Astrocyte of the cerebellum (primary cell): ENCODE results near the gene EFEMP2.
A peak's percentile ranks its signal among the peaks of the same experiment; 100 is the strongest.

Source experiments
- DNase-seq: peaks from one replicate; pipeline ENCODE4 v3.0.0-alpha.2; 2011; ENCODE audit warnings: low read depth
- H3K4me3 ChIP-seq: 2 replicates; pipeline ENCODE4 v1.5.1; 2011; ENCODE audit warnings: mild to moderate bottlenecking, low read depth, low read length, moderate library complexity
- CTCF ChIP-seq: IDR thresholded peaks from 2 replicates; pipeline ENCODE4 v1.5.1; 2012; ENCODE audit warnings: low read length, low read depth, moderate library complexity, mild to moderate bottlenecking; ENCODE audit errors: missing control alignments
- in situ Hi-C: cut with HindIII; loops from 2 replicates; pipeline ENCODE4 v1.10.0; 2017; ENCODE audit warnings: low sequenced_read_pairs

Gene EFEMP2

GRCh38 chr11:65885231-65885630 is 12.6 kb upstream of the EFEMP2 start:
- H3K4me3 ChIP-seq, result no peak overlapping the region
- in situ Hi-C loops, result no loop called here
- TF ChIP-seq CTCF, result no peak
- no peak for DNase-seq

GRCh38 chr11:65884716-65885092 is 12.1 kb upstream of the EFEMP2 start:
- TF ChIP-seq CTCF, result peak; percentile 99
- DNase-seq, result no peak
- in situ Hi-C loops, result no loop called here
- H3K4me3 ChIP-seq, result no peak overlapping the region

- no peak overlapping the region for H3K4me3 ChIP-seq
- no peak for DNase-seq
- TF ChIP-seq CTCF, result no peak
- in situ Hi-C loops, result no loop called here
These were observed 11.5 kb upstream of the EFEMP2 start for GRCh38 chr11:65883786-65884715.

- TF ChIP-seq CTCF, result no peak
- no peak overlapping the region for H3K4me3 ChIP-seq
- in situ Hi-C loops, result no loop called here
- no peak for DNase-seq
These were observed 10.6 kb upstream of the EFEMP2 start for GRCh38 chr11:65883058-65883761.

GRCh38 chr11:65882120-65883057 is 9.8 kb upstream of the EFEMP2 start:
- TF ChIP-seq CTCF, result no peak
- no peak overlapping the region for H3K4me3 ChIP-seq
- no peak for DNase-seq
- in situ Hi-C loops, result no loop called here

- TF ChIP-seq CTCF, result no peak
- in situ Hi-C loops, result no loop called here
- DNase-seq, result no peak
- H3K4me3 ChIP-seq, result no peak overlapping the region
These were observed 8.3 kb upstream of the EFEMP2 start for GRCh38 chr11:65880844-65881421.
